SK-MEL-5 (cell line): ENCODE data around the gene AGR2. TPM values are rescaled to one million over a fixed set of nuclear protein-coding genes. Genes with fewer than 3 reads are reported as not detected.

Experiments used
- DNase-seq: peaks from one replicate; pipeline ENCODE4 v3.0.0-alpha.2; 2016; ENCODE audit warnings: low read depth, low spot score
- in situ Hi-C: cut with HindIII; loops from 2 replicates; pipeline ENCODE4 v1.10.0; 2016; ENCODE audit warnings: low sequenced_read_pairs, high pct_unique_total_duplicates, low pct_unique_long_range_greater_than_20kb
- total RNA-seq: library from RNA; depleted of rRNA; stranded (reverse); fragments of >200 nt; shearing (Covaris generic); gene quantifications from 2 replicates; pipeline ENCODE4 v1.2.3, GENCODE V29; 2014; rRNA removed

AGR2 gene
- total RNA-seq, 1 experiment from 2014 or later = not detected

DNA sequence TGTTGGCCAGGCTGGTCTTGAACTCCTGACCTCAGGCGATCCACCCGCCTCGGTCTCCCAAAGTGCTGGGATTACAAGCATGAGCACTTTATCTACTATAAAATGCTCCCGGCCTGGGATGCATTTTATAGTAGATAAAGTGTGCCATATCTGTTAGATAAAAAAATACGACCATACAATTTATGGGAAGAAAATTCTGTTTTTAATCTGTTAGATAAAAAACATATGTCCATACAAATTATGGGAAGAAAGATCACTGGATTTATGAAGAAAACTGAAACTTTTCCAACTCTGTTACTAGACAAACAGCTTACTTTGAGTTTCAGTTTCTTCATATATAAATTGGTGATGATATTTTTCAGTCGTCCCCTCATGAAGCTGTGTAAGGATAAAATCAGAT, 46.8 kb downstream of the AGR2 start:
- in situ Hi-C loops = no loop called here
- DNase-seq = no peak

DNA sequence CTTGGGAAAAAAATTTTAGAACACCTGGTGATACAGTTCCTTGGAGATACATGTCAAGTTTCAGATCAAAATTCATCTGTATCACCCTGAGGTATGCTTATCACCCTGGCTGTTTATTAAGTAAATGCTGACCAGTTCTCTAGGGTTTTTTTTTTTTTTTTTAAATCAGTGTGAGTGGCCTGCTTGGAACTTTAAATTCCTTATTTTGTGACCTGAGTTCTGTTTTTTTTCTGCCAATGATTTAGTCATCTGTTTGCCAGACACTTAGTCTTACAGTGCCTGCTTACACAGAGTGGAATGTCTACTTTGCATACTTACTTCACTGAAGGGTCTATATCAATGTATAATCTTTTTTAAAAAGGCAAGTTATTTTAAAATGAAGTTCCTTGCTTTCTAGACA, 49.4 kb downstream of the AGR2 start:
- DNase-seq = no peak
- in situ Hi-C loops = no loop called here

DNA sequence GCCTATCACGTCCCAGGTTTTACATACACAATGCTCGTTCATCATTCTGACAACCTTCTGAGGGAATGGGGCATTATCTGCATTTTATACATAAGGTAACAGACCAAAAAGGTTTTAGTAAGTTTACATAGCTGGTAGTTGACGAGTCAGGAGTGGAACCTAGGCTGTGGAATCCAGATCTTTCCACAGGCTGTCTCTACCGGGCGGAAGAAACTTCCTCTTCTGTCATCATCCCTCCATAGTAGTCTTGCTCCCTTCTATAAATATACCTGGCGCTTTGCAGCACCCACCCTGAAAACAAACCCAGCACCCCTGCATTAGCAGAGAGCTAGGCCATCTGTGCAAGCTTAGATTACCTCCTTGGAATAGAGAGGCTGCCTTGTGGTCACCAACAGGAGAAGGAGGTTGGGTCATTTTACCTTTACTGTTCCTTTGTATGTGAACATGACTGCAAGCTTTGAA, 49.9 kb downstream of the AGR2 start:
- DNase-seq = no peak
- in situ Hi-C loops = no loop called here

DNA sequence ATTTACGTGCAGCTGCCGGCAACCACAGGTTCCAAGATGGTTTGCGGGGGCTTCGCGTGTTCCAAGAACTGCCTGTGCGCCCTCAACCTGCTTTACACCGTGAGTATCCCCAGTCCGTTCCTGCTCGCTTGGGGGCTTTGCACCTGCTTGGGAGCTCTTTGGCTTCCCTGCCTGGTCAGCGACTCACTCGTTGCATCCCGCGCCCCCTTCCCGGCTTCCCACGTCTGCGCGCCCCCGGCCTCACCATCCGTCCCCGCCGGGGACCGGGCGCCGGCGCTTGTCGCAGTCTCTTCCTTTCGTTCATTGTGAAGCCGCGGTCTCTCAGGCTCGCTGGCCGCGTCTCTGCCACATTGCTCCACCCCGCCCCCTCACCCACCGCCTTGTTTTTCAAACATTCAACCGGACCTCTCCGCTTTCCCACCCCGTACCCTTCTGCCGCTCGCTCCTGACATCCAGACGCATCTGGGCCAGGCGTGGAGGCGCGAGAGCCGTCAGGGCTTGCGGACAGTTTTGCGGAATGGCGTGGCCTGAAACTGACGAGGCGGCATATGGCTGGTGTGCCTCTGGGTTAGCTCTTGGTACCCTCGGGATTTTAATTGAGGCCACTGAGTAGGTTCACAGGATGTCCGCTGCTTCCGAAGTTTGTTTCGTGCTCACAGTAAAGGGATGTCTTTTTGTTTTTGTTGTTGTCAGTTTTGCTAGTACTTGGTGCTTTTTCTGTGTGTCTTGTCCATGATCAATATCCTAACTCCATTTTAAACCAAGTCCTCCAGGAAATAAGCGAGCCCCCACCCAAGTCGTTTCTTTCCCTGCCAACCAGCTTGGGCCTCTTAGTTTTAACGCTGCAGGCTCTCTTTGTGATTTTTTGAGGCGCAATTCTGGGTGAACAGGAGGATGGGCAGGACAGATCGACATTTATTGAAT, 50.6 kb downstream of the AGR2 start:
- peak; percentile 32 for DNase-seq
- in situ Hi-C loops = no loop called here

DNA sequence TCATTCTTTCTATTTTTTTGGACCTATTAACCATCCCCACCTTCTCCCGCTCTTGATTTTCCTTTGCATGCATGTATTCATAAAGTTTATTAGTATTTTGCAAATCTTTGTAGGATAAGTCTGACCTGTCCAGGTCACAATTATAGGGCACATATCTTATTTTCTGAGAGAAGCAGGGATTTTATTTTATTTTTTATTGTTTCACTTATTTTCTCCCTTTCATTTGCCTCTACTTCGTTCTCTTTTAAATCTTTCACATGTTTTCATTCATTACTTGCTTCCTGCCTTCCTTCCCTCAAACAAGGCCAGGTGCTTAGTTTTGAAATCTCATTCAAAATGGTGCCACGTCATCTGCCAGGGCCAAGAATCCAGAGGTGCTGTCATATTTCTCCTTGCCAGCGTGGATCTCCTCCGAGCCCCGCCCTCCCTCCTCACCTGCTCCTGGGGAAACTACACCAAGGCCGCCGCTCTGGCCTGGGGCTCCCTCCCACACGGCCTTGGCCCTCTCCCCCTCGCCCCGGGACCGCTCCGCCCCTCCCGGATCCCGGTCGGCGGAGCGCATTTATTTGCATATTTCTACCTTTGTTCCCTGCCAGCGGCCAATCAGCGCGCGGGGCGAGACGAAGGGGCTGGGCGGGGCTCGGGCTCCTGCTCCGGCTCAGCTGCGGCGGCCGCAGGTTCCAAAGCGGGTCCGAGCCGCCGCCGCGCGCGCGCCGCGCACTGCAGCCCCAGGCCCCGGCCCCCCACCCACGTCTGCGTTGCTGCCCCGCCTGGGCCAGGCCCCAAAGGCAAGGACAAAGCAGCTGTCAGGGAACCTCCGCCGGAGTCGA, 51.5 kb downstream of the AGR2 start, which contains the start of gene TSPAN13:
Gene TSPAN13 (plus strand): TSS at position 654 of the 830 bp plus-strand sequence. CDS start 213 bp downstream, outside the sequence.
- peak; percentile 91 for DNase-seq
- in situ Hi-C loops = no loop called here

DNA sequence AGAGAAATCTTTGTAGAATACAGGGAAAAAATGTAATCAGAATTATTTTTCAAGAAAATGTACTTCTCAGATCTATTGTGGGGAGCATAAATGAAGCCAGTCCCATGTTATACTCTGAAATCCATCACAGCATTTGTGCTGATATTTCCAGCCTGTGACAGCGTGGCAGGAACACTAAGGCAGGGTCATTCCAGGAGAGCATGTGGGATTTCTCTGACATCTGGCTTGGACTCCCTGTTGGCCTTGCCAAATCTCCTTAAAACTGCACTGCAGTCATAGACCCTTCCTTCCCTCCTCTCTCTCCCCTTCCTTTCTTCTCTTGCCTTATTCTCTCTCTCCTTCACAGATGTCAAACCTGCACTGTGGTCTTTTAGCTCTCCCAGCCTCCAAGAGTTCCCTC, 57.7 kb downstream of the AGR2 start:
- no peak for DNase-seq
- in situ Hi-C loops = no loop called here

DNA sequence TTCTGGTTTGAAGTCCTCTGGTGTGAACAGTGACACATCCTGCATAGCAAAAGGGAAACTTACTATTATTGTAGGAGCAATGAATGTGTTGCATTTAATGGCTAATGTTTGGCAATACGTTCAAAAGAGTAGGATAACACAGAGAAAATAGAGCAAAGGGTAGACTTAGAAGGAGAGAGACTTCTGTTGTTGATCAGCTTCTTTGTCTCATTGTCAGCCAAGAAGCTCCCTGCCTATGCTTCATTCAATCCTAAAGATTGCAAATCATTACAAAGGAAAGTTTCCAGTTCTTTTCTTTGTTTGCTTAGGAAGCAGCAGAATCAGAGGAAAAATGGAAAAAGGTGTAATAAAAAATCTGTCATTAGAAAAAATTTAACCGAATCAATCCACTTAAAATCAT, 59.2 kb downstream of the AGR2 start:
- in situ Hi-C loops = no loop called here
- DNase-seq = no peak

DNA sequence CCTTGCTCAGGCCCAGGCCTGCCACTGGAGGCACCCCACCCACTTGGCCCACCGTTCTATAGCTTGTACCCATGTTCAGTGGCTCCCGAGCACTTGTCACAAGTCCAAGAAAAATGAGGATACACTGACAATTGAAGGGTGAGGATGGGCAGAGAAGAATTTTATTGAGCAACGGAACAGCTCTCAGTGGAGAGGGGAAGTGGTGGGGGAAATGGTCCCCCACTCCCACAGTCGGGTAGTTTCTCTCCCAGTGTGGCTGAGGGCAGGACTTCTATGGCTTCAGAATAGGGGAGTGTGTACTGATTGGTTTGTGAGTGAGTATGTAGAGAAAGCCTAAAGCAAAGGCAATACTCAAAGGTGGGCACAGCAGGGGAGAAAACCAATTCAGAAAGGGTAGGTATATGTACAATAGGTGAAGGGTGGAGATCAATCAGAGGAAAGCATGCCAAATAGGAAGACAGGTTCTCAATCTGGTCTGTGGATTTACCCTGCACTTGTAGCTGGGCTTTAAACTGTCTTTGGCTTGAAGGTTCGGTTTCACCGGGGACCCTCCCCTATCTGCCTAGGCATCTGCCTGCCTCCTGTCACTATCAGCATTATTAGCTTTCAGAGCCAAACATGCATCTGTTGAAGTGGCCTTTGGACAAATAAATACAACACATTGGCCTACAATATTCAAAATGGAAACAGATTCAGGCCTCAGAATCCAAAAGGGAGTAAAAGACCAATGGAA, 60.1 kb downstream of the AGR2 start:
- in situ Hi-C loops = no loop called here
- no peak for DNase-seq

DNA sequence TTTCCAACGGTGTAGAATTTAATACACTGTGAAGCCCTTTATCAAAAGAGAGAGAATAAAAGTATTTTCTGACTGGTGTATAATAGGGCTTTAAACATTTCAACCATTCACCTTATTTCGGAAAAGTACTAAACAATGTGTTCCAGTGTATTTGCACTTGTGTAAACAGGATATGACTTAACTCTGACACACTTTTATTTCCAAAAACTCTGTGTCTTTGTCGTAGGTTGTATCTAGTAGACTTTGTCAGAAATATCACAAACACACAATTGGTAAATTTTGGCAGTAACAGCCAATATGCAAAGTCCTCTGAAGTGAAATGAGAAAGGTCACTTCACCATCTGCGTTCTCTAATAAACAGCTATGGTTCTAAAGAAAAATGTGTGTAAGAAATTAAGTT, 61.6 kb downstream of the AGR2 start:
- in situ Hi-C loops = no loop called here
- peak; percentile 70 for DNase-seq

DNA sequence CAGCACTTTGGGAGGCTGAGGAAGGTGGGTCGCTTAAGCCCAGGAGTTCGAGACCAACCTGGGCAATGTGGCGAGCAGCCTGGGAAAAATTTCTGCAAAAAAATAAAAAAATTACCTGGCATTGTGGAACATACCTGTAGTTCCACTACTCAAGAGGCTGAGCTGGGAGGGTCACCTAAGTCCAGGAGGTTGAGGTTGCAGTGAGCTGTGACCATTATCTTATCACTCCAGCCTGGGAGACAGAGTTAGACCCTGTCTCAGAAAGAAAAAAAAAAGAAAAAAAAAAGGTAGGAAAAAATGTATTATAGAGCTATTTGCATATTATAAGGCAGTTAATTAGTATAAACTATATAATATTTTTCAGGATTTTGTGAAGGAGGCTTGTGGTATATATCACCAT, 62.3 kb downstream of the AGR2 start:
- DNase-seq = no peak
- in situ Hi-C loops = no loop called here

Other genes with a start within 250 kb of the AGR2 start
- 26.1 and 29.1 TPM in 2 replicates for gene ANKMY2, start 159.2 kb downstream of the AGR2 start, total RNA-seq
- gene BZW2, start 158.8 kb downstream of the AGR2 start, total RNA-seq = 126 and 131 TPM in 2 replicates
- gene TSPAN13, start 51.2 kb downstream of the AGR2 start, total RNA-seq = 36.7 and 38.7 TPM in 2 replicates
- not detected in 2 replicates for gene AGR3, start 77.0 kb upstream of the AGR2 start, total RNA-seq